Erythroblast (primary cell): ENCODE data around the gene FSD1.
"Not testable (repeated sequence)": the region's sequence is repeated elsewhere in the genome, so short reads cannot be mapped to it uniquely, and the experiment has no call there.

Source experiments
- DNase-seq, 2 experiments: peaks; one replicate each; lab custom pipeline; 2025; lab: John Stamatoyannopoulos, UW
- GATA1 ChIP-seq: IDR thresholded peaks from 2 replicates; pipeline ENCODE4 v1.6.1; 2011; ENCODE audit warnings: low read depth, mild to moderate bottlenecking, control low read depth, low read length, moderate library complexity
- POLR2A ChIP-seq: IDR thresholded peaks from 2 replicates; pipeline ENCODE4 v1.6.1; 2011; ENCODE audit warnings: mild to moderate bottlenecking, low read length

Gene FSD1

DNA sequence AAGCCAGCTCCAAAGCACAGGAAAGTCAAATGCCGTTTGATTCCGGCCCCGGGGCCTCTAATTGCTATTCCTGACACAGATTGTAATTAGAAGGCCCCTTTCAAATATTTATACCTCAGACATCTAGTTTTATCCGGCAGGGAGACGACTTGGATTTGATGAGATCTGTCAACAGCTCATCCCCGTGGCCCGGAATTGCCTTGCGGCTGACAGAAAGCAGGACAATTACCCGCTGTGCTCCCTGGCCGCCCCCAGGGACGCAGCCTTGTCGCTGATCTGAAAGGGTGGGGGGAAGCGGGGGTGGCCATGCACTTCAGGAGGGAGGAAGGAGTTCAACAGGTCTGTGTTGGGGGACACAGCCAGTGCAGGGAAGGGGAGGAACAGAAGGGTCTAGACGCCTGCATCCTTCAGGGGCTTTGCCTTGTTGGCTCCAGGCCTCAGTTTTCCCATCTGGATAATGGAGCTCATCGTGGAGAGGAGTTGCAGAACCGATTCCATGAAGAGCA, 27.2 kb upstream of the FSD1 start:
- TF ChIP-seq POLR2A: no peak
- TF ChIP-seq GATA1: no peak

GRCh38 chr19:4278010-4278409, 26.4 kb upstream of the FSD1 start:
- TF ChIP-seq POLR2A: no peak
- TF ChIP-seq GATA1: no peak
- DNase-seq: no peak

More for the DNA sequence above, 27.2 kb upstream of the FSD1 start:
- DNase-seq: no peak

DNA sequence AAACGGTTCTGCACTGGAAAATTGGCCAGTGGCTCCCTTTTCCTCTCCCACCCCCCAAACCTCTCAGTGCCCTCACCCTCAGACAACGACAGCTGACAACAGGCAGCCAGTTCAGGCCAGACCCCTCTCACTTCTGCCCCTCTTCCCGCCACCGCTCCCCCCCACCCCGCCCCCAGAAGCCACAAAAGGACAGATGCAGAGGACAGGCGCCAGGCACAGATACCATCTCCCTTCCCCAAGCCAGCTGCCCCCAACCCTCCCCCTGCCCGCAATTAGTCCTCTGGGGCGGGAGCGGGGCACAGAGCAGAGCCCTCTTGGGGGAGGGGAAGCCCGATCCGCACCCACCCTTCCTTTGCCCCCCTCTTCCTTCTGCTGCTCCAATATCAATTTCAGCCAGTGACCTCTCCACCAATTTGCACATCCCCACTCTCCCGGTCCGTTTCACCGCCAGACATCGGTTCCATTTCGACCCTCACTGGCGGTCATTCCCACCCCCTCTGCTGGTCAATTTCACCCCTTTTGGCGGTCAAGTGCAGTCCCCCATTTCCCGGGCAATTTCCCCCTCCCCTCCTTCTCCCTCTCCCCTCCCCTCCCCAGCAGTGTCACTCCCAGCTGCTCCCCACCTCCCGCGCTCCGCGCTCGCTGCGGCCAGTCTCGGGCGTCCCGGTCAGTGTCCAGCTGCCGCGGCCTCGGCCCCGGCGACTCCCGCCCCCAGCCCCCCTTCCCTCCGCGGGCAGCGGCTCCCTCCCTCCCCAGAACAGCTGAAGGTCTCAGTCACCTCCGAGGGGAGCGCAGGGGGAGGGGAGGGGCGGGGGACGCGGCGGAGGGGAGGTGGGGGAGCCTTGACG, 25.8 kb upstream of the FSD1 start, which contains the start of gene SHD:
TSS of gene SHD (plus strand) at position 848 of the 848 bp plus-strand sequence. CDS start 798 bp downstream, outside the sequence.
- no peak for DNase-seq
- TF ChIP-seq POLR2A (no peak), GATA1 (no peak)

- no peak for TF ChIP-seq GATA1
- no peak for TF ChIP-seq POLR2A
- no peak for DNase-seq
Measured at GRCh38 chr19:4279267-4279529, 25.2 kb upstream of the FSD1 start.

GRCh38 chr19:4279530-4280422, 24.6 kb upstream of the FSD1 start:
- DNase-seq: no peak
- TF ChIP-seq POLR2A: no peak
- TF ChIP-seq GATA1: no peak

GRCh38 chr19:4284176-4284958, 20.0 kb upstream of the FSD1 start:
- TF ChIP-seq POLR2A (no peak), GATA1 (no peak)
- DNase-seq: no peak

- no peak for TF ChIP-seq GATA1
- TF ChIP-seq POLR2A: no peak
- no peak for DNase-seq
Measured at GRCh38 chr19:4284974-4285373, 19.4 kb upstream of the FSD1 start.

GRCh38 chr19:4286141-4286540, 18.3 kb upstream of the FSD1 start:
- not testable (repeated sequence) for DNase-seq

- DNase-seq: no peak
- TF ChIP-seq POLR2A (no peak), GATA1 (no peak)
Measured at GRCh38 chr19:4288091-4288777, 16.2 kb upstream of the FSD1 start.

- TF ChIP-seq POLR2A (no peak), GATA1 (no peak)
- no peak for DNase-seq
Measured at GRCh38 chr19:4291184-4291732, 13.1 kb upstream of the FSD1 start.

DNA sequence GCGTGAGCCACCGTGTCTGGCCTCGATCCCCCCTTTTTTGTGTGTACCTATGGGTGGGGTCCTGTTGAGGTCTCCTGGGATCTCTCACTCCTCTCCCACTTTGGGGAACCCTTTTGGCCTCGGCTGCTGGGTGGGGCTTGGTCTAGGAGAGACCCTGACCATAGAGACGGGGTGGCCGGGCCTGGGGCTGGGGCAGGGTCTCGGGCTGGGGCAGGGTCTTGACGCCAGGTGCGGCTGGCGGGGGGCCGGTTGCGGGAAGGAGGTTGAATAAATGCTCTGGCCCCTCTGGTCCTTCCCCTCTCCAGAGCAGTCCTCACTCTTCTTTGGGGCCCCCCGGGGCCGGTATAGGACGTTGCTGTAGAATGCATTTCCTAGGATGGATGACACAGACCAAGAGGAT, 11.9 kb upstream of the FSD1 start:
- TF ChIP-seq POLR2A: no peak
- TF ChIP-seq GATA1: no peak
- DNase-seq: no peak

GRCh38 chr19:4294389-4294788, 10.0 kb upstream of the FSD1 start:
- no peak for DNase-seq
- TF ChIP-seq GATA1: no peak

DNA sequence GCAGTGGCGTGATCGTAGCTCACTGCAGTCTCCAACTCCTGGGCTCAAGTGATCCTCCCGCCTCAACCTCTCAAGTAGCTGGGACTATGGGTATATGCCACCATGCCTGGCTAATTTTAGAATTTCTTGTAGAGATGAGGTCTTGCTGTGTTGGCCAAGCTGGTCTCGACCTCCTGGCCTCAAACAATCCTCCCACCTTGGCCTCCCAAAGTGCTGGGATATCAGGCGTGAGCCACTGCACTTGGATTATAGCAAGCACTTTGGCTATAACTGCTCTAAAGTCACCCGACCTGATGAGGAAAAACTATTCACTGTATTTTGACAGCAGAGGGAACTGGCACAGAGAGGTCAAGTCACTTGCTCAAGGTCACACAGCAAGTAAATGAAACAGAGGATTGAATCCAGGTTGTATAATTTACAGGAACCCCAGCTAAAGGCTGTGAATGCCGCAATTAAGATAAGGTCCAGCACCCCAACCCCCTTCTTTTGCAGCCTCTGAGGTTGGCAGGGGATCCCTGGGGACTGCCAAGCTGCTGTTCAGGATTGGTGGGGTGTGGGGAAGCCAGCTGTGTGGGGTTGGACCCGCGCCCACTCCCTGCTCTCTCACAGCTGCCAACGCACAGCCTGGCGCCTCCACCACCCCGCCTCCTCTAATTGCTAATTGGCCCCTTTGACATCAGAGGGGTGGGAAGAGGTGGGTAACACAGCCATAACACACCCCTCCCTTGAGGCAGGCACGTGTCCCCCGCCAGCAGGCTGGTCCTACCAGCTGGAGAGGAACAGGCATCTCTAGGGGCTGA, 8.2 kb upstream of the FSD1 start:
- TF ChIP-seq POLR2A: no peak
- no peak for TF ChIP-seq GATA1
- DNase-seq: no peak
